ENCODE measurements around the gene NOS1. TPM values are rescaled to one million over a fixed set of nuclear protein-coding genes. Genes with fewer than 3 reads are reported as not detected.
"Not testable (repeated sequence)": the region's sequence is repeated elsewhere in the genome, so short reads cannot be mapped to it uniquely, and the experiment has no call there.

NOS1 gene
- total RNA-seq, 1 experiment from 2014 or later = 0.02 TPM

DNA sequence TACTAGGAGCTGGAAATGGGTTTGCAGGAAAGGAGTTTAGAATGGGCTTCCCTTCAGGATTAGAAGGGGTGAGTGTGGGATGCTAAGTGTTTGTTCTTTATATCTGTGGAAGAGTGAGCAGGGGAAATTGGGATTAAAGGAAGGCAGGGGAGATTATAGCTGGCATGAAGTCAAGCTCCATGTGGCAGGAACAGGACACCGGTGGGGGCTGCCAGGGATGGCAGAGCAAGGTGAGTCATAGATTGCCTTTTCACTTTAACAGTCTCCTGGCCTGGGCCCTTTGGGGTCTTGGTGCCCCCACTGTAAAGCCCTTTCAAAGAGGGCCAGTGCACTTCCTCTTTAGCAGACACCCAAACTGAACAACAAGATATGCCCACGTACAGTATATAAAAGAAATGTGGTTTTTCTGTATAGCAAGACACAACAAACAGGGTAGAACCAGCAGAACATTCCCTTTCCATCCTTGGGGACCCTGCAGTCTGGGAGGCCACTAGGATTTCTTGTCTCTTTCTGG is 148.1 kb downstream of the NOS1 start:
- no peak for DNase-seq (ENCODE audit: extremely low read depth, low read depth)

DNA sequence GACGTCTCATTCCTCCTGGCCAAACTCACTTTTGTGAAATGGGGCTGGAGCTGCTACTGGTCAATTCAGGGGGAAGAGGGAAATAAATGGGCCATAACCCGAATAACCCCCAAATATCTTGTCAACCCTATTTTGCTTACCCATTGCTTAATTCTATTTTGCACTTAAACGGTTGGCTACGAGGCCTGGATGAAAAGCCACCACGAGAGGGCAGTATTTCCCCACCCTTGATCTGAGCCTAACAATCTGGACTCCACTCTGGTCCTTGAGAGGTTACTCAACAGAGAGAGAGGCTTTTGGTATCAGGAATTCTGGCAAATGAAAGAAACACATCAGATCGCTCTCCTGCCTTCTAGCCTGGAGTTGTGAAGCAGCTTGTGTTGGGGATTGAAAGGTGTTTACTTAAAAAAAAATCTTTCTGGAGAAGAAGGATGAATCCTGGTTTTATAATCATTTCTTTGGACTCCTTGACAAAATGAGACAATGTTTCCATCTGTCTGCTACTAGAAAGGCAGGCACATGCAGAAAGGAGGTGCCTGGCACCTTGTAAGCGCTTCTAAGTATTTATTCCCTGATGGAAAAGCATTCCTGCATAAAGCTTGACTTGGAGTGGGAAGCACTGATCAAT is 148.7 kb downstream of the NOS1 start:
- peak; percentile 75 for DNase-seq (ENCODE audit: extremely low read depth, low read depth)

DNA sequence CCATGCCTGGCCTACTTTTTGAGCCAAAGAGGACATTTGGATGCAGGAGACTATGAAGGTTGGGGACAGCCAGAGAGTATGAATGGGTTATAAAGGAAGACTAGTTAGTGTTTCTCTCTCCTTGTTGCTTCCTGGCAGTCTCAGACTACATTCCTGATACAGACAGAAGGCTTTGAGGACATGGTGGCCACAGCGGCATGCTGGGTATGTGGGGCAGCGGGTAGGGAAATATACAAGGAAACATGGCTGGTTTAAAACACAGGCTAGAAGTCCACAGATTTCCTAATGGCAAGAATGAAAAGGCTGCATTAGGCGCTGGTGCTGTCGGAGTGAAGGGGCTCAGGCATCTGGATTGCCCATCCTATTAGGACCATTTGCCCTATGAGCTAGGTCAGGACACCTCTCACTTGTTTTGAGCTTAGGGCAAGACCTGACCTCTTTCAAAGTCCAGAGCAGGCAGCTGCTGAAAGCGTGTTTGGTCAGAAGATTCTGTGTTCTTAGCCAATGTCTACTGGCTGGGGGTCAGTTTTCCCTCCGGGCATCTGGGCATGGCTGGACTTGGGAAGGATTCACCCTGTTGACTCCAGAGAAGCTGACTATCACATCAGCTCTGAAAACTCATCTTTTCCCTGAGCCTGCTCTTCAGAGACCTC is 151.0 kb downstream of the NOS1 start:
- DNase-seq (ENCODE audit: extremely low read depth, low read depth) = no peak

DNA sequence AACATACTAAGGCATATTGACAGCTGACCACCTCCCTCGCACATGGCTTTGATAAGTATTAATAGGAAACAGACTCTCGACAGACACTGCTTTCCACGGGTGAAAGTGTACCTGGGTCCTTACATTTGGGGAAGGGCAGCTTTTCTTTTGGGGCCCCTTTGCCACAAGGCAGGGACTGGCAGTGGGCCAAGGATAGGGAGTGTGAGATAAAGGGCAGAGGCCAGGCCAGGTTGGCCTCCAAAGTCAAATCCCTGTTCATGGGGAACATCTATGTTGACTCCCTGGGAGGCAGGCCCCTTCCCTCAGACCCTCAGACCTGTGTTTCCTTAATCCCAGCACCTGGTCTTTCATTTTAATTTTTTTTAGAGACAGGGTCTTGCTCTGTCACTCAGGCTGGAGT is 151.8 kb downstream of the NOS1 start:
- DNase-seq (ENCODE audit: extremely low read depth, low read depth) = no peak

DNA sequence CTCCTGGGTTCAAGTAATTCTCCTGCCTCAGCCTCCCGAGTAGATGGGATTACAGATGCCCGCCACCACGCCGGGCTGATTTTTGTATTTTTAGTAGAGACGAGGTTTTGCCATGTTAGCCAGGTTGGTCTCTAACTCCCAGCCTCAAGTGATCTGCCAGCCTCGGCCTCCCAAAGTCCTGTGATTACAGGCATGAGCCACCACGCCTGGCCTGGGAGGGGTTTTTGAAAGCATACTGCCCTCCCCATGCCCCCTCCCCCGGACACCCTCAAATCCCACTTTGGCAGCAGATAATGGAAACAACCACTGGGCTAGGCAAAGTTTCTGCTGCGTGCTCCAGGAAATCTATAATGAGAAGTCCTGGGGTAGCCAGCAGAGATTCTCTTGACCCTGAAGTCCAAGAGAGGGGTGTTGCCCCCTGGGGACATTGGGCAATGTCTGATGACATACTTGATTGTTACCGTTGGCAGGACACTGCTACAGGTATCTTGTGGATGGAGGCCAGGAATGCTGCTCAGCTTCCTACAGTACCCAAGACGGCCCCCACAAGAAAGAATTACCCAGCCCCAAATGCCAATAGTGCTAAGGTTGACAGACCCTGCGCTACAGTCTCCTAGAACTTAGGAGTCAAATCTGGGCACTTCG is 152.5 kb downstream of the NOS1 start:
- DNase-seq (ENCODE audit: extremely low read depth, low read depth) = no peak

DNA sequence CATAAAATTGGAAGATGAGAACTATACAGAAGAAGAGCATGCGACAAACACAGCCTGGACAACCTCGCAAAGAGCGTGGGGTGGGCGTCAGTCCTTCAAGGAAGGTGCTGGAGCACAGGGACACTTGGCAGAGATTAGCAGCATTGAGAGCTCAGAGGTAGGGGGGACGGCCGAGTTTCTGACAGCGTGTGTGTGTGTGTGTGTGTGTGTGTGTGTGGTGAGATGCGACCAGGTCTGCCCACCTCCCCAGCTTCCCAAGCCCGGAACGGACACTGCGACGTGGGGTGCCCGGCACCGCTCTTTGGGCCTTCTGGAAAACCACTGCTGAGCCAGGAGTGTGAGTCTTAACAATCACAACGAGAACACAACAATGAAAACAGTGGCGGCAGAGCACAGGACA is 153.2 kb downstream of the NOS1 start:
- DNase-seq (ENCODE audit: extremely low read depth, low read depth) = no peak

DNA sequence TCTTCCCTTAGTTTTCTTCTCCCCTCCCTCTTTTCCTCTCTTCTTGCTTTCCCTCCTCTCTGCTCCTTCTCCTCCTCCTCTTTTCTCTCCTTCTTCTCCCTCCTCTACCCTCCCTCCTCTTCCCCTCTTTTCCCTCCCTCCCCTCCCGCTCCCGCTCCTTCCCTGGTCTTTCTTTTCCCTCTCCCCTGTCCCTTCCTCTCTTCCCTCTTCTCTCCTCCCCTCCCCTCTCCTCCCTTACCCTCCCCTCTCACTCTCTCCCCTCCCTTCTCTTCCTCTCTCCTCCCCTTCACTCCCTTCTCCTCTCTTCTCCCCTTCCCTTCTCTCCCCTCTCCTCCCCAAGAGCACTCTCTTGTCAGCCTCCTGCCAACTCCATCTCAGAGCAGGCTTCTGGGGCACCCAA is 153.8 kb downstream of the NOS1 start:
- no peak for DNase-seq (ENCODE audit: extremely low read depth, low read depth)

DNA sequence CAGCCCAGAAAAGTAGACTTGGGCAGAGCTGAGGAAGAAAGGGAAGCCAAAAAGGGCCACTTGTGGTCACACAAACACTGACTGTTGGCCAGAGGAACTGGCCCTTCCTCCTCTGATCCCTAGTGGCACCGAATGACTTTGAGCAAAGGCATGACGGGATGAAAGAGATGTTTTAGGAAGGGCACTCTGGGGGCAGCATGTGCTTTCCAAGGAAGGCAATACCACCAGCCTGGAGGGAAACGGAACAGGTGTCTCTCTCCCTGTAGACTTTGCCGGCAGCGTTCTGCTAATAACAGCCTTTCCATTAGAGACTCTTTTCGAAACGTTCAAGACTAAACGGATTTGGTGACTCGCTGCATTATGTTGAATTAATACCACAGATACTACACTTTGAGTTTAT is 158.9 kb downstream of the NOS1 start:
- no peak for DNase-seq (ENCODE audit: extremely low read depth, low read depth)

DNA sequence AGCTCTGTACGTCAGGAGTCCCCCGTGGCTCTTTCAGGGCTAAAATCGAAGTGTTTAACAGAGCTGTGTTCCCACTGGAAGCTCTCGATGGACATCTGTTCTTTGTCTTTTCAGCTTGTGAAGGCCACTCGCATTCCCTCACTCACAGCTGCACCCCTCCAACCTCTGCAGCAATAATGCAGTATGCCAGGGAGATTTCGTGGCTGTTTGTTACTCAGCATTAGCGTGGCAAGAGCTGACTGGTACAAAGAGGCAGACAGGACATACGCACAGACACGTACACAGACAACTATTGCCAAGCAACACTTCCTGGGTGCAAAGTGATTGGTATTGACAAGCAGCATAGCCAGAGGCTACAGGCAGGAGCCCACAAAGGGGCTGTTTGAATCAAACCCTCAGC is 159.4 kb downstream of the NOS1 start:
- no peak for DNase-seq (ENCODE audit: extremely low read depth, low read depth)

DNA sequence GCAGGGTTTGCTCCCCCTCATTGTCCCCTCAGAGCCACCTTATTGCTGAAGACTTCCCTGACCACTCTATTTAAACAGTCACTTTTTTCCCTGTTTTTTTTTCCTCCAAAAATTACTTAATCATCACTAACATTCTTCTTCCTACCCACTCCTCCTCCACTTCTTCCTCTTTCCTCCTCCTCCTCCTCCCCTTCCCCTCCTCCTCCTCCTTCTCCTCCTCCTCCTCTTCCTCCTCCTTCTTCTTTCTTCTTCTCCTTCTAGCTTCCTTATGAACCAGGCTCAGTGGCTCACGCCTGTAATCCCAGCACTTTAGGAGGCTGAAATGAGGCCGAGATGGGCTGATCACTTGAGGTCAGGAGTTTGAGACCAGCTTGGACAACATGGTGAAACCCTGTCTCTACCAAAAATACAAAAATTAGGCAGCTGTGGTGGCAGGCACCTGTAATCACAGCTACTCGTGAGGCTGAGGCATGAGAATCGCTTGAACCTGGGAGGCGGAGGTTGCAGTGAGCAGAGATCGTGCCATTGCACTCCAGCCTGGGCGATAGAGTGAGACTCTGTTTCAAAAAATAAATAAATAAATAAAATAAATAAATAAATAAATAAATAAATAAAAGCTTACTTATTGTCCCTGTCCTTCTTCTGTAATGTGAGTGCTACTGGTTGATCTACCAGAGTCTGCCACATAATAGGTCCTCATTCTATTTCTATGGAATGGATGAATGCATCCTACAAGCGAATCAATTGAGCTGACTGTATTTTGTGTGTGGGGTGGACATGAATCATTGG is 161.3 kb downstream of the NOS1 start:
- DNase-seq (ENCODE audit: extremely low read depth, low read depth) = not testable (repeated sequence)

DNA sequence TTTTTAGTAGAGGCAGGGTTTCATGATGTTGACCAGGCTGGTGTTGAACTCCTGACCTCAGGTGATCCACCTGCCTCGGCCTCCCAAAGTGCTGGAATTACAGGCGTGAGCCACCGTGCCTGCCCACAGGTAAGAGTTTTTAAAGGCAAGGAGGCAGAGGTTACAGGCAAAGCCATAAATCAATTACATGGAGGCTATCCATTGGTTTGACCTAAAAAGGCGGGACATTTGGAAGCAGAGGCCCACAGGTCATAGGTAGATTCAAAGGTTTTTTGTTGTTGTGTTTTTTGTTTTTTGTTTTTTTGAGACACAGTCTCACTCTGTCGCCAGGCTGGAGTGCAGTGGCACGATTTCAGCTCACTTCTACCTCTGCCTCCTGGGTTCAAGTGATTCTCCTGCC is 165.1 kb downstream of the NOS1 start:
- not testable (repeated sequence) for DNase-seq (ENCODE audit: extremely low read depth, low read depth)

DNA sequence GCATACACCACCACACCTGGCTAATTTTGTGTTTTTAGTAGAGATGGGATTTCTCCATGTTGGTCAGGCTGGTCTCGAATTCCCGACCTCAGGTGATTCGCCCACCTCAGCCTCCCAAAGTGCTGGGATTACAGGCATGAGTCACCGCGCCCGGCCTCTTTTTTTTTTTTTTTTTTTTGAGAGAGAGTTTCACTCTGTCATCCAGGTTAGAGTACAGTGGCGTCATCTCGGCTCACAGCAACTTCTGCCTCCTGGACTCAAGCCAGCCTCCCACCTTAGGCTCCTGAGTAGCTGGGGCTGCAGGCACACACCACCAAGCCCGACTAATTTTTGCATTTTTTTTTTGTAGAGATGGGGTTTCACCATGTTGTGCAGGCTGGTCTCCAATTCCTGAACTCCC is 166.4 kb downstream of the NOS1 start:
- not testable (repeated sequence) for DNase-seq (ENCODE audit: extremely low read depth, low read depth)

DNA sequence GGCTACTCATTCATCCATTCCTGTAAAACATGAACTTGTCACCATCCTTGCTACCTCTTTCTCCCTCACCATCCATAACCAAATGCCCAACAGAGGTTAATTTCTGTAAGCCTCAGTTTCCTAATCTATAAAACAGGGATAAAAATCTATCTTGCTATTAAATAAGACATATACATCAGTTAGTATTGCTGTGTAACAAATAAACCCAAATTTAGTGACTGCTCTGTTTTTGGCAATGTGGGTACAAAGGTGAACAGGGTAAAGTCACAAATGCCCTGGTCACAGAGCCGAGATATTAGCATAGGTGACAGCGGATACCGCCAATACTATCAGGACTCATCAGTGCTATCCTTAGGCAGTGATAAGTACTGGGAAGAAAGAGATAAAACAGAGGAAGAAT is 167.5 kb downstream of the NOS1 start:
- no peak for DNase-seq (ENCODE audit: extremely low read depth, low read depth)

DNA sequence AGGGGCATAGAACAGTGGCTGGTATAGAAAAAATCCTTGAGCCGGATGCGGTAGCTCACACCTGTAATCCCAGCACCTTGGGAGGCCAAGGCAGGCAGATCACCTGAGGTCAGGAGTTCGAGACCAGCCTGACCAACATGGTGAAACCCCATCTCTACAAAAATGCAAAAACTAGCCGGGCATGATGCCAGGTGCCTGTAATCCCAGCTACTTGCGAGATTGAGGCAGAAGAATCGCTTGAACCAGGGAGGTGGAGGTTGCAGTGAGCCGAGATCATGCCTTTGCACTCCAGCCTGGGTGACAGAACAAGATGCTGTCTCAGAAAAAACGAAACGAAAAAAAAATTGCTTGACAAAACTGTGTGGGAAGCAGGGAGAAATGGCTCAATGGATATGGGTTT is 168.8 kb downstream of the NOS1 start:
- DNase-seq (ENCODE audit: extremely low read depth, low read depth) = not testable (repeated sequence)

DNA sequence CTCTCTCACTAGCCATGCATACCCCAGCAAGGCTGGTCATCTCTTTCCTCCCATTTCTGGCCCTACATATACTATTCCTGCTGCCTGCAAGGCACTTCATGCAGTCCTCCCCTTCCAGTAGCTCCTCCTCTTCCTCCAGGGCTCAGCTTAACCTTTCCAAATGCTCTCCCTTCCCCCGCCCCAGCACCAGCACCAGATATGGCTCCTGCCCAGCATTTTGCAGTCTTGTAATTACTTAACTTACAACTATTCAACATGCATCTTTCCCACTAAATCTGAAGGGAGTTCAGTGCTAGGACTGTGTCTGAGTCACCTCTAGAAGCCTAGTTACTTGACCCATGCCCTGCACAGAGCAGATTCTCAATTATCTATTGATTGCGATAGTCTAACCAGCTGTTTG is 169.4 kb downstream of the NOS1 start:
- no peak for DNase-seq (ENCODE audit: extremely low read depth, low read depth)

DNA sequence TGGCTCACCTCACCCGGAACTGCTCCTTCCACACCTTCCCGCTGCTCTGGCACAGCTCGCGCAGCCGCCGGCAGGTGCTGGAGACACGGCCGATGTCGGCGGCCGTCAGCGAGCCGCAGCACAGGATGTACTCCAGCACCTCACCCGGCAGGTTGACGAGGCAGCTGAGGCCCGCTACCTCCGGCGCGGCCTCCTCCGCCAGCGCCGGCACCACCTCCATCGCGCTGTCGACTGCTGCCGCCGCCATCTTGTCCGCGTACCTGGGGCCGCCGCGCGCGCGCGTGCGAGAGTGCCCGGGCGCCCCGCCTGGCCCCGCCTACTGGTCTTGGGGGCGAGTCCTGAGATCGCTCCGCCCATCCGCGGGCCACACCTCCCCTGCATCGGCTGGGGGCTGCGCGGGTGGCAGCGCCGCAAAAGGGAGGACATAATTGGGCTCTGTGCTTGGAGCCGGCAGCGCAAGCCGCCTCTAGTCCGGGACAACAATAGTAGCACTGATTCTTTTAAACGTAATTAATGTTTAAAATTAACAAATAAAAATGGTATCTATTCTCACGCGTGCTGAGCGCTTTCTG is 171.1 kb downstream of the NOS1 start, which contains the start of gene FBXO21:
TSS of gene FBXO21 (minus strand) at position 261 of the 572 bp plus-strand sequence. CDS start at position 247, 14 bp downstream.
- DNase-seq (ENCODE audit: extremely low read depth, low read depth) = peak; percentile 77

DNA sequence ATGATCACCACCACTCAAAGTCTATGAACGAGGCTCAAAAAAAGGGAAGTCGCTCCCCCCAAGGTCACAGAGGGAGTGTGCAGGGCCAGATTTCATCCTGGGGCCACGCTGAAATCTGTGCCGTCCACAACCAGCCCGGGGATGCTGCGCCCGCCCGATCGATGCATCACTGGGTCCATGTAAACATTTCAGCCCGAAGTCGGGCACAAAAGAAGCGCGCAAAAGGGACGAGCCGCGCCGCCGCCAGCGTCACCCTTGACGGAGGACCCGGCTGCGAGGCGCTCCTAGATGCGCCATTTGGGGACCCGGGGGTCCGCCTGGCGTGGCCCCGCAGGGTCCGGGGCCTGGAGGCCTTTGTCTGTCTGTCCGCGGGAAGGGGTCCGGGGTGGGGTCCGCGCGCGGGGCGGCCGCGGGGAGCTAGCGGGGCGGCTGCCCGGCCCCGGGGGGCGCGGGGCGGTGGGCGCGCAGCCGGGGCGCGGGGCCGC is 171.7 kb downstream of the NOS1 start:
- no peak for DNase-seq (ENCODE audit: extremely low read depth, low read depth)

DNA sequence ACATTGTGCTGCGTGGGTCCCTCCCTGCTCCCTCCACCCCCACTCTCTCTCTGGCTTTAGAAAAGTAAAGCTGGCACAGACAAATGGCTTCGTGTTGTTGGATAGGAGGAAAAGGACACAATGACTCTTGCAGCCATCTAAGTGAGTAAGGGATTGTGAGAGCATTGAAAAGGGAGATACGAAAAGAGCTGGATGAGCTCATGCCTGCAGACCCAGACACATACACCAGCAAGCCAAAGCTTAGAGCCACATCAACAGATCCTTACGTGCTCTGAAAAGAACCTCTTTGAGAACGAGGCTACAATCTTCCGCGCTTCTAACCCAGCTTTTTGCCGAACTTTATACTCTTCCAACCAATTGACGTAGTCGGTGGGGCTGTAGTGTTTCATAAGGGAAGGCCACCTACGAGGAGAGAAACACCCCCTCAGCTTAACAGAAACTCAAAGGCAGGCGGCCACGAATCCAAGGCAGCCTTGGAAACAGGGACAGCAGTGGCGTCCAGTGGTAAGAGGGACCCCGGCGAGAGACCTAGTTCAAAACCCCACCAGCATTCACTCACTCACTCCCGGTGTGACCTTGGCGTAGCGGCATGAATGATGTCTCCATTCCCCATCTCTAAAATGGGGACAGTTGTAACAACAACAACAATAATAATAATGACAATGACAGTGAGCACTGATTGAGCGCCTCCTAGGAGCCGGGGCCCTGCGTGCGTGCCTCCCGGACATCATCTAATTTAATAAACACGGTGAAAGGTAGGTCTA is 172.3 kb downstream of the NOS1 start:
- DNase-seq (ENCODE audit: extremely low read depth, low read depth) = no peak

DNA sequence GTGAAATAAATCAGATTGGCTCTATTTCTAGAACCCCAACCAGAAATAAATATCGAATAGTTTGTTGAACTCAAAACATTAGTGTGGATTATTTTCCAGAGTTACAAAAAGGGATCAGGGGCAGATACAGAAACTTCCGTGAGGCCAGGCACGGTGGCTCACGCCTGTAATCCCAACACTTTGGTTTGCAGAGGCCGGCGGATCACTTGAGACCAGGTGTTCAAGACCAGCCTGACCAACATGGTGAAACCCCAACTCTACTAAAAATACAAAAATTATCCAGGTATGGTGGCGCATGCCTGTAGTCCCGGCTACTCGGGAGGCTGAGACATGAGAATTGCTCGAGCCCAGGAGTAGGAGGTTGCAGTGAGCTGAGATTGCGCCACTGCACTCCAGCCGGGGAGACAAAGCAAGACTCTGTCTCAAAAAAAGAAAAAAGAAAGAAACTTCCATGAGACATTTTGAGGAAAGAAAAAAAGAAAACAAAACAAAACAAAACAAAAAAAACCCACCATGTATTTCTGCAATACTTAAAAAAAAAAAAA is 173.2 kb downstream of the NOS1 start:
- DNase-seq (ENCODE audit: extremely low read depth, low read depth) = no peak

DNA sequence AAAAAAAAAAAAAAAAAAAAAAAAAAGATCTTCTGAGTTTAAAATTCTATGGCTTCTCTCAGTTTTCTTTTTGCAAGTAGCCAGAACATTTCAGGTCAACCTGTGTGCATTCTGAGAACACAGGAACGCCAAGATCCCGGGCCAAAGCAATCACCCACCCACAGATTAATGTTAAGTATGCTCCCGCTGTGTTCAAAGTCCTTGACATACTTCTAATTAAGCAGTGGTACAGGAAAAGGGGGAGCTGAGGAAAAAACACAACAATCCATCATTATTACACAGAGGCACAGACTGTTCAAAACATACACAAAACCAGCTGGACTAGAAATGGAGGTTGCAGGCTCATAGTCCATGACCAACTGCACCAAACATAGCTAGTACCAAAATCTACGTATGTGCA is 174.0 kb downstream of the NOS1 start:
- no peak for DNase-seq (ENCODE audit: extremely low read depth, low read depth)

Data from NCI-H460 (cell line).